H1 (cell line): ENCODE data around the gene SLC25A34. TPM values are rescaled to one million over a fixed set of nuclear protein-coding genes. Genes with fewer than 3 reads are reported as not detected.

Source experiments
- CTCF ChIA-PET: fragments of 300-600 bp; sonication (Branson Sonifier 250); formaldehyde crosslinking; loops from one replicate; lab custom pipeline; 2021; ENCODE audit not compliant: partially characterized antibody; lab: Charles Lee
- POLR2A ChIA-PET: fragments of 300-600 bp; sonication (Branson Sonifier 250); formaldehyde crosslinking; loops from one replicate; lab custom pipeline; 2021; ENCODE audit warnings: inconsistent platforms; ENCODE audit not compliant: partially characterized antibody; lab: Charles Lee
- DNase-seq, 2 experiments: peaks; one replicate each; pipeline versions ENCODE4 v3.0.0 to v3.0.0-alpha.2; 2010 to 2022; ENCODE audit warnings: low spot score in 2 of 2, low read depth in 1 of 2, mixed read lengths in 1 of 2
- FAIRE-seq: peaks from 2 replicates; lab custom pipeline; 2011; peaks lifted over from hg19 to GRCh38; lab: Jason Lieb, UNC
- H2AFZ ChIP-seq: 2 replicates; pipeline ENCODE4 v1.8.1; 2012; ENCODE audit warnings: low read length, inconsistent platforms
- H2AK5ac ChIP-seq: 2 replicates; pipeline ENCODE4 v1.6.1; 2013; ENCODE audit warnings: low read depth, low read length
- H2BK120ac ChIP-seq: replicated peaks from 2 replicates; pipeline ENCODE3; 2013; ENCODE audit warnings: low read depth, low read length, inconsistent platforms
- H2BK12ac ChIP-seq: 2 replicates; pipeline ENCODE4 v1.6.1; 2013; ENCODE audit warnings: low read depth, low read length
- H2BK15ac ChIP-seq: 2 replicates; pipeline ENCODE4 v1.6.1; 2013; ENCODE audit warnings: low read length
- H2BK20ac ChIP-seq: 2 replicates; pipeline ENCODE4 v1.6.1; 2013; ENCODE audit warnings: low read length
- H2BK5ac ChIP-seq: 2 replicates; pipeline ENCODE4 v1.6.1; 2013; ENCODE audit warnings: low read depth, low read length
- H3K14ac ChIP-seq: 2 replicates; pipeline ENCODE4 v1.6.1; 2013; ENCODE audit warnings: inconsistent platforms; ENCODE audit not compliant: insufficient read length
- H3K18ac ChIP-seq: 2 replicates; pipeline ENCODE4 v1.6.1; 2013; ENCODE audit warnings: low read length; ENCODE audit errors: extremely low read depth
- H3K23ac ChIP-seq: 2 replicates; pipeline ENCODE4 v1.6.1; 2013; ENCODE audit warnings: inconsistent platforms; ENCODE audit not compliant: insufficient read length
- H3K23me2 ChIP-seq: 2 replicates; pipeline ENCODE4 v1.6.1; 2013; ENCODE audit warnings: low read depth, low read length
- H3K27ac ChIP-seq: 2 replicates; pipeline ENCODE4 v1.6.1; 2011; ENCODE audit warnings: low read depth, low read length, inconsistent platforms
- H3K27me3 ChIP-seq, 4 experiments: replicated peaks in 1 of 4; 1 replicate in 1 of 4; 2 replicates in 3 of 4; pipeline versions ENCODE4 v1.6.1 to v1.8.1; 2011 to 2013; ENCODE audit warnings: low read length in 3 of 4, mild to moderate bottlenecking in 3 of 4, inconsistent platforms in 2 of 4, mixed read lengths in 2 of 4, moderate library complexity in 1 of 4; ENCODE audit not compliant: control insufficient read depth in 3 of 4, insufficient read depth in 3 of 4; ENCODE audit errors: extremely low read depth in 1 of 4
- H3K36me3 ChIP-seq, 4 experiments: 2 replicates each; pipeline versions ENCODE4 v1.6.1 to v1.8.1; 2011 to 2013; ENCODE audit warnings: mild to moderate bottlenecking in 4 of 4, low read length in 3 of 4, moderate library complexity in 2 of 4, control low read depth in 1 of 4, inconsistent platforms in 1 of 4; ENCODE audit not compliant: insufficient read depth in 4 of 4, control insufficient read depth in 2 of 4
- H3K4ac ChIP-seq: replicated peaks from 2 replicates; pipeline ENCODE3; 2013; ENCODE audit warnings: low read length, low read depth, mixed read lengths, inconsistent platforms; ENCODE audit not compliant: insufficient read length
- H3K4me1 ChIP-seq, 4 experiments: replicated peaks in 1 of 4; 1 replicate in 1 of 4; 2 replicates in 3 of 4; pipeline versions ENCODE4 v1.6.1 to v1.8.1; 2011 to 2013; ENCODE audit warnings: low read length in 3 of 4, inconsistent platforms in 2 of 4, mixed read lengths in 1 of 4; ENCODE audit not compliant: insufficient read depth in 4 of 4, control insufficient read depth in 3 of 4
- H3K4me2 ChIP-seq, 2 experiments: 2 replicates each; pipeline versions ENCODE4 v1.6.1 to v1.8.1; 2011 to 2013; ENCODE audit warnings: low read depth in 2 of 2, low read length in 2 of 2, control low read depth in 1 of 2, inconsistent platforms in 1 of 2, mild to moderate bottlenecking in 1 of 2; ENCODE audit not compliant: insufficient read depth in 1 of 2
- H3K4me3 ChIP-seq, 4 experiments: fragments of 200-600, 300-600 bp in 1 of 4; sonication (generic), shearing (Covaris generic), sonication (Bioruptor Twin) in 1 of 4; 2 replicates each; pipeline versions ENCODE4 v1.5.1 to v1.8.1; 2011 to 2016; ENCODE audit warnings: low read length in 4 of 4, low read depth in 3 of 4, control low read depth in 2 of 4, inconsistent platforms in 2 of 4, mild to moderate bottlenecking in 2 of 4, mixed read lengths in 1 of 4, moderate library complexity in 1 of 4; ENCODE audit not compliant: insufficient read depth in 2 of 4; ENCODE audit errors: extremely low read depth in 1 of 4
- H3K56ac ChIP-seq: replicated peaks from 2 replicates; pipeline ENCODE3; 2013; ENCODE audit warnings: low read depth, mild to moderate bottlenecking, mixed read lengths, low read length, inconsistent platforms; ENCODE audit not compliant: insufficient read length
- H3K79me1 ChIP-seq: 2 replicates; pipeline ENCODE4 v1.6.1; 2013; ENCODE audit warnings: low read depth, low read length, control low read depth
- H3K79me2 ChIP-seq, 2 experiments: 2 replicates each; pipeline versions ENCODE4 v1.6.1 to v1.8.1; 2012 to 2013; ENCODE audit warnings: low read length in 2 of 2, mild to moderate bottlenecking in 2 of 2, inconsistent platforms in 1 of 2; ENCODE audit not compliant: insufficient read depth in 2 of 2, control insufficient read depth in 1 of 2
- H3K9ac ChIP-seq, 4 experiments: replicated peaks in 1 of 4; 1 replicate in 1 of 4; 2 replicates in 3 of 4; pipeline versions ENCODE4 v1.6.1 to v1.8.1; 2011 to 2013; ENCODE audit warnings: low read depth in 3 of 4, low read length in 3 of 4, control low read depth in 2 of 4, mild to moderate bottlenecking in 2 of 4, moderate library complexity in 2 of 4, inconsistent platforms in 1 of 4; ENCODE audit errors: extremely low read depth in 1 of 4
- H3K9me3 ChIP-seq, 2 experiments: 2 replicates each; pipeline versions ENCODE4 v1.6.1 to v1.8.1; 2012 to 2013; ENCODE audit warnings: mild to moderate bottlenecking in 2 of 2, moderate library complexity in 2 of 2, control low read depth in 1 of 2, inconsistent platforms in 1 of 2, low read depth in 1 of 2, low read length in 1 of 2, mixed read lengths in 1 of 2; ENCODE audit not compliant: insufficient read depth in 2 of 2
- H4K20me1 ChIP-seq, 2 experiments: replicated peaks in 1 of 2; 2 replicates each; pipeline versions ENCODE3 to v1.8.1; 2011 to 2013; ENCODE audit warnings: inconsistent platforms in 2 of 2, low read length in 2 of 2, mild to moderate bottlenecking in 1 of 2; ENCODE audit not compliant: insufficient read depth in 2 of 2, control insufficient read depth in 1 of 2
- H4K5ac ChIP-seq: 2 replicates; pipeline ENCODE4 v1.6.1; 2013; ENCODE audit warnings: low read length, low read depth, mixed read lengths, inconsistent platforms; ENCODE audit not compliant: insufficient read length
- H4K8ac ChIP-seq: 2 replicates; pipeline ENCODE4 v1.8.0; 2013; ENCODE audit warnings: mild to moderate bottlenecking, moderate library complexity, low read length, inconsistent platforms; ENCODE audit not compliant: insufficient read depth; ENCODE audit errors: extremely low read depth
- H4K91ac ChIP-seq: replicated peaks from 2 replicates; pipeline ENCODE3; 2013; ENCODE audit warnings: low read length, mixed read lengths, inconsistent platforms; ENCODE audit not compliant: insufficient read length
- ATF2 ChIP-seq: IDR thresholded peaks from 2 replicates; pipeline ENCODE4 v1.6.1; 2012; ENCODE audit warnings: low read length, inconsistent platforms
- CBX8 ChIP-seq: fragments of 300-800, 300-1000 bp; sonication (generic); IDR thresholded peaks from 2 replicates; pipeline ENCODE4 v1.7.1; 2016; ENCODE audit warnings: low read depth, low read length, borderline replicate concordance
- CHD1 ChIP-seq: IDR thresholded peaks from 2 replicates; pipeline ENCODE4 v1.6.1; 2012; ENCODE audit warnings: low read depth, low read length, improper control_type of control experiment
- CTBP2 ChIP-seq: IDR thresholded peaks from 2 replicates; pipeline ENCODE4 v1.7.0; 2011; ENCODE audit warnings: borderline replicate concordance, mild to moderate bottlenecking, moderate library complexity, mixed read lengths, low read length; ENCODE audit not compliant: insufficient read depth, insufficient read length
- KDM5A ChIP-seq: fragments of 200-600 bp; IDR thresholded peaks from 2 replicates; pipeline ENCODE4 v1.7.1; 2012; ENCODE audit warnings: mild to moderate bottlenecking, low read length, inconsistent platforms, mixed read lengths
- MAFK ChIP-seq: IDR thresholded peaks from 2 replicates; pipeline ENCODE4 v1.6.1; 2012; ENCODE audit warnings: low read depth, mild to moderate bottlenecking, improper control_type of control experiment, low read length
- POU5F1 ChIP-seq: IDR thresholded peaks from 2 replicates; pipeline ENCODE4 v1.6.1; 2011; ENCODE audit warnings: low read depth, mild to moderate bottlenecking, low read length, moderate library complexity
- RAD21 ChIP-seq, 2 experiments: IDR thresholded peaks in 1 of 2; conservative IDR thresholded peaks in 1 of 2; 2 replicates each; pipeline ENCODE4 v1.6.1; 2011; ENCODE audit warnings: low read depth in 2 of 2, low read length in 2 of 2, improper control_type of control experiment in 1 of 2, inconsistent platforms in 1 of 2, mild to moderate bottlenecking in 1 of 2, moderate library complexity in 1 of 2
- SRF ChIP-seq: IDR thresholded peaks from 2 replicates; pipeline ENCODE4 v1.6.1; 2011; ENCODE audit warnings: mild to moderate bottlenecking, low read depth, low read length, moderate library complexity
- ZNF274 ChIP-seq: IDR thresholded peaks from 2 replicates; pipeline ENCODE4 v1.7.0; 2012; ENCODE audit warnings: low read length, borderline replicate concordance; ENCODE audit errors: extremely low read depth
- WGBS, 2 experiments: shearing (Covaris generic) in 1 of 2; methylation state at CpG; one replicate each; pipeline versions ENCODE4 v1.1.6 to v1.1.7; 2013 to 2015; ENCODE audit warnings: low lambda C conversion rate in 2 of 2, mixed read lengths in 2 of 2, inconsistent platforms in 1 of 2, low coverage in 1 of 2, missing lambda C conversion rate in 1 of 2; ENCODE audit not compliant: insufficient replicate concordance in 2 of 2, insufficient coverage in 1 of 2, insufficient read length in 1 of 2; ENCODE audit errors: extremely low coverage in 1 of 2, missing lambda C conversion rate in 1 of 2; 5-methylcytosine and 5-hydroxymethylcytosine counted together
- polyA plus RNA-seq, 7 experiments: library from polyadenylated mRNA; depleted of rRNA in 3 of 7; stranded (reverse) in 5 of 7; unstranded in 2 of 7; fragments of >200 nt in 5 of 7; fragments of 200-250 nt in 2 of 7; gene quantifications; 1 replicate in 5 of 7; 2 replicates in 1 of 7; 4 replicates in 1 of 7; pipeline versions ENCODE4 v1.2.1 to v1.2.3, GENCODE V29; 2011 to 2013; ENCODE audit warnings: missing spikeins in 2 of 7, mixed read lengths in 2 of 7
- total RNA-seq: library from RNA; stranded (reverse); fragmentation: NEBNext Ultra II Directional; extraction: Animal tissue kit (Norgen Biotek cat#: 25700); gene quantifications from 2 replicates; pipeline ENCODE4 v1.2.1, GENCODE V29; 2021
- TF ChIP-seq, protein P1 (sequence below): IDR thresholded peaks from 2 replicates; pipeline ENCODE4 v1.6.1; 2011; ENCODE audit warnings: low read length, improper control_type of control experiment

SLC25A34 gene
- total and polyA plus RNA-seq, 2 of the 8 experiments (the other 6 are each of a cell fraction or from before 2014, with no cell fraction given), result 0.48 to 0.62 TPM

- Histone ChIP-seq H2AFZ (no peak overlapping the region), H2BK15ac (no peak overlapping the region), H2BK120ac (no peak overlapping the region), H2BK5ac (no peak overlapping the region), H3K4me1 (no peaks in the 10 kb centered on the region), H3K18ac (no peak overlapping the region), H3K36me3 (peaks cover 0 to 7% (median 2%) of the 10 kb centered on the region in 4 experiments; a peak in 4 of 8 replicates), H3K4me3 (no peak overlapping the region), H3K23me2 (no peaks in the 10 kb centered on the region), H3K14ac (no peak overlapping the region), H2BK20ac (no peak overlapping the region), H3K4ac (no peak overlapping the region), H2BK12ac (no peak overlapping the region), H4K91ac (no peak overlapping the region), H3K4me2 (no peak overlapping the region), H3K27me3 (no peaks in the 10 kb centered on the region), H2AK5ac (no peak overlapping the region), H4K5ac (no peak overlapping the region), H3K79me1 (peaks cover 5% of the 10 kb centered on the region), H3K9ac (no peak overlapping the region), H4K8ac (no peak overlapping the region), H4K20me1 (peaks cover 3 to 7% of the 10 kb centered on the region in 2 experiments), H3K56ac (no peak overlapping the region), H3K79me2 (no peaks in the 10 kb centered on the region), H3K23ac (no peak overlapping the region), H3K9me3 (no peaks in the 10 kb centered on the region), H3K27ac (no peak overlapping the region)
- WGBS, 2 experiments, result 91% methylated on average over 4 of the region's 4 CpGs; no CpG with 5 or more reads in 1 of the 2 experiments
- ChIA-PET POLR2A (interaction anchor here (1.7 kb wide), 1 partner anchor 13 kb away, joined by 3 read pairs; no protein-coding TSS in a partner anchor), CTCF (interaction anchor here (1.4 kb wide), 1 partner anchor 20 kb away, joined by 4 read pairs; no protein-coding TSS in a partner anchor)
- FAIRE-seq (no peak), DNase-seq (no peak)
- no peak for TF ChIP-seq ZNF274
- TF ChIP-seq POU5F1, result no peak
- TF ChIP-seq CBX8, result no peak
- TF ChIP-seq RAD21 (IDR thresholded peaks at IDR 0.05 in 1 of 2, conservative IDR thresholded peaks at IDR 0.05 in 1 of 2; ENCODE audit: low read depth in 2 of 2, low read length in 2 of 2), result no peak
- TF ChIP-seq SRF, result no peak
- no peak for TF ChIP-seq MAFK
- TF ChIP-seq, protein P1, sequence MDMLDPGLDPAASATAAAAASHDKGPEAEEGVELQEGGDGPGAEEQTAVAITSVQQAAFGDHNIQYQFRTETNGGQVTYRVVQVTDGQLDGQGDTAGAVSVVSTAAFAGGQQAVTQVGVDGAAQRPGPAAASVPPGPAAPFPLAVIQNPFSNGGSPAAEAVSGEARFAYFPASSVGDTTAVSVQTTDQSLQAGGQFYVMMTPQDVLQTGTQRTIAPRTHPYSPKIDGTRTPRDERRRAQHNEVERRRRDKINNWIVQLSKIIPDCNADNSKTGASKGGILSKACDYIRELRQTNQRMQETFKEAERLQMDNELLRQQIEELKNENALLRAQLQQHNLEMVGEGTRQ, result no peak
- TF ChIP-seq CTBP2, result no peak
- TF ChIP-seq KDM5A, result no peak
- TF ChIP-seq CHD1, result no peak
- no peak for TF ChIP-seq ATF2
These were observed 23.9 kb upstream of the SLC25A34 start for GRCh38 chr1:15712168-15712567.
